ENCODE results near the gene CAMTA1.

The CAMTA1 gene

DNA sequence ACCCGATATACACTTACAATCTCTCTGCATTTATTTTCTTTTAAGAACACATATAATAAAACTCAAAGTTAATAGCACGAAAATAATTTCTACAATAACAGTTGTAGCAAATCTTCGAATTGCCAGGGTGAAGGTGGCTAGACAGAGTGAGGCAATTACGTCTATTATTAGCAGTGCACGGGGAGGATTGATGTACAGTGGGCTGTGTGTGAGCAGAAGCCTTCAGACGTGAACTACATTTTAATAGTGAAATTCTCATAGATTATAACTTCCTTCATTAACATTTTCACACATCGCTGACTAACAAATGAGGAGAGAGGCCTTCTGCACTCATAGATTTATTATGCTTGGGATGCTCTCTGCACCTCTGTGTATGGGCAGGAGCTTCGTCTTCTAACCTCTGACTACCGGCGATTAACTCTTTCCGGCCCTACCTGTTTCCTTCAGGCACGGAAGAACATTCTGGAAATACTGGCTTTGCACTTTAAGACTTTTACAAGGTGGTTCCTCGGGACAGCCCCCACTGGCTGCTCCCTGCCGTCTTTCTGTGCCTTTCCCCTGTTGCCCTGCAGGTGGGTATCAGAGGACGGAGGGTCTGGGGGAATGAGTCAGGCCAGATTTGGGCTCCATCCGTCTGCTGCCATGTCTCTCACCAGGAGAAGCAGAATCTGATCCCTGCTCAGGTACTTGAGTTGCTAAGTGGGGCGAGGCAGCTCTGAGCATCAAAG, 200.5 kb downstream of the CAMTA1 start:
- CTCF ChIA-PET = no interaction called here
- no peak for DNase-seq (ENCODE audit: extremely low spot score)
- POLR2A ChIA-PET = no interaction called here
- TF ChIP-seq ARNT (IDR thresholded peaks at IDR 0.05) (no peak), FOXA1 (IDR thresholded peaks at IDR 0.05) (no peak)

DNA sequence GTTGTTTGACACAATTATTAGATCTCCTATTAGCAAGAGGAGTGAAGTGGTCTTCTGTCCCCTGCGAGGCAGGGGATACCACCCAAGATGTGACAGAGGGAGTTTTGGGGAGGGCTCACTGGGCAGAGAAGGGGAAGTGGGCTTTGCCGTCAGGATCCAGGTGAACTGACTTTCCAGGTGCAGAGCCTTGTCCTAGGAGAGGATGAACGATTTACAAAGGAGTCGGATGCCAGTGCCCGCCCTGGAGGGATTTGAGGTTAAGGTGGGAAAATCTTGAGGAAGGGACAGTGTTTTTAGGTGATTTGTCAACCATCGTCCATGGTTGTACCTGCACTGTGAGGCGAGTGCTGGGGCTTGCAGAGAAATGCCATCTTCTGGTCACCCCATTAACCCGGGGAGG, 201.0 kb downstream of the CAMTA1 start:
- CTCF ChIA-PET = no interaction called here
- POLR2A ChIA-PET = no interaction called here
- no peak for DNase-seq (ENCODE audit: extremely low spot score)
- TF ChIP-seq FOXA1 (IDR thresholded peaks at IDR 0.05) (no peak), NFRKB (IDR thresholded peaks at IDR 0.05) (no peak), HDGF (IDR thresholded peaks at IDR 0.05; ENCODE audit: borderline replicate concordance) (no peak), ELF4 (IDR thresholded peaks at IDR 0.05) (no peak), ZNF384 (IDR thresholded peaks at IDR 0.05) (no peak), BHLHE40 (IDR thresholded peaks at IDR 0.05; ENCODE audit: borderline replicate concordance) (no peak), ARNT (IDR thresholded peaks at IDR 0.05) (no peak), LEF1 (IDR thresholded peaks at IDR 0.05; ENCODE audit: borderline replicate concordance) (no peak), FOXM1 (IDR thresholded peaks at IDR 0.05; ENCODE audit: borderline replicate concordance) (no peak), SP1 (IDR thresholded peaks at IDR 0.05) (no peak), CTBP1 (IDR thresholded peaks at IDR 0.05; ENCODE audit: borderline replicate concordance) (no peak), SUZ12 (IDR thresholded peaks at IDR 0.05) (no peak), L3MBTL2 (conservative IDR thresholded peaks at IDR 0.05) (no peak), TARDBP (IDR thresholded peaks at IDR 0.05) (no peak), FOXK2 (IDR thresholded peaks at IDR 0.05) (no peak)
- TF ChIP-seq, protein P1, sequence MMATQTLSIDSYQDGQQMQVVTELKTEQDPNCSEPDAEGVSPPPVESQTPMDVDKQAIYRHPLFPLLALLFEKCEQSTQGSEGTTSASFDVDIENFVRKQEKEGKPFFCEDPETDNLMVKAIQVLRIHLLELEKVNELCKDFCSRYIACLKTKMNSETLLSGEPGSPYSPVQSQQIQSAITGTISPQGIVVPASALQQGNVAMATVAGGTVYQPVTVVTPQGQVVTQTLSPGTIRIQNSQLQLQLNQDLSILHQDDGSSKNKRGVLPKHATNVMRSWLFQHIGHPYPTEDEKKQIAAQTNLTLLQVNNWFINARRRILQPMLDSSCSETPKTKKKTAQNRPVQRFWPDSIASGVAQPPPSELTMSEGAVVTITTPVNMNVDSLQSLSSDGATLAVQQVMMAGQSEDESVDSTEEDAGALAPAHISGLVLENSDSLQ (IDR thresholded peaks at IDR 0.05) = no peak

DNA sequence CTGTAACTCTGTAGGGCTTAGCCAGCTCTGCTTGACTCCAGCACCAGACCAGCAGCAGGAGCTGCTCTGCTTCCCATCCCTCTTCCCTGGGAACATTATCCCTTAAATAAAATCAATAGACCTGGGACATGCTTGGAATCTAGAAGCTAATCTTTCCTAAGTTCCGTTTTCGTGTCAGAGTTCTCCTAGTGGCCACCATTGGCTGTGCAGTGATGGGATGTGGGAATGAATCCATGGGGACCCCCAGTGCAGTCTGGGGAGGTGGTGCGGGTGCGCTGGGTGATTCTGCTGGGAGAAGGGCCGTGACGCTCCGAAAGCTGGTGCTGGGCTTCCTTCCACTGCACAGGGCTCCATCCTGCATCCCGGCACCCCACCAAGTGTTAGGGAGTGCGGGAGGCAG, 202.7 kb downstream of the CAMTA1 start:
- no peak for DNase-seq (ENCODE audit: extremely low spot score)
- POLR2A ChIA-PET = no interaction called here
- CTCF ChIA-PET = no interaction called here
- no peak for TF ChIP-seq HDGF (IDR thresholded peaks at IDR 0.05; ENCODE audit: borderline replicate concordance)
- TF ChIP-seq BHLHE40 (IDR thresholded peaks at IDR 0.05; ENCODE audit: borderline replicate concordance) = no peak
- TF ChIP-seq, protein P1 (IDR thresholded peaks at IDR 0.05) = no peak
- no peak for TF ChIP-seq FOXK2 (IDR thresholded peaks at IDR 0.05)
- no peak for TF ChIP-seq LEF1 (IDR thresholded peaks at IDR 0.05; ENCODE audit: borderline replicate concordance)
- no peak for TF ChIP-seq ZNF384 (IDR thresholded peaks at IDR 0.05)
- TF ChIP-seq FOXA1 (IDR thresholded peaks at IDR 0.05) = no peak
- no peak for TF ChIP-seq TARDBP (IDR thresholded peaks at IDR 0.05)
- TF ChIP-seq NFRKB (IDR thresholded peaks at IDR 0.05) = no peak
- no peak for TF ChIP-seq ELF4 (IDR thresholded peaks at IDR 0.05)
- TF ChIP-seq SUZ12 (IDR thresholded peaks at IDR 0.05) = no peak
- no peak for TF ChIP-seq SP1 (IDR thresholded peaks at IDR 0.05)
- TF ChIP-seq FOXM1 (IDR thresholded peaks at IDR 0.05; ENCODE audit: borderline replicate concordance) = no peak
- no peak for TF ChIP-seq ARNT (IDR thresholded peaks at IDR 0.05)
- TF ChIP-seq L3MBTL2 (conservative IDR thresholded peaks at IDR 0.05) = no peak

DNA sequence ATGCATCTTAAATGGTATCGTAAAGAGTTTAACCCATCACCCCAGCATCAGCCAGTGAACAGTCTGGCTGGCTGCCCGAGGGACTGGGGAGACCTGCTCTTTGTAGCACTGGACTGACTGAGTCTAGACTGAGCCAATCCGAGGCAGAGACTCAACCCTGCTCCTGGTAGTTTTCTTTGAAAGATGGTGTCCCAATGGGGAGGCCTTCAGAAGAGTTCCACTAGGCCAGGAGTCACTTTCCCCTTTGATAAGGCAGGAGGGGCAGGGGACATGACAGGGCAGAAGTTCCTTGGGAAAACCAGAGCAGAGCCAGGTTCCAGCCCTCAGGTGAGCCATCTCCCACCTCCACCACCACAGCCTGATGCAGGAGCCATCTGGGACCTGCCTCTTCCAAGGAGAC, 203.5 kb downstream of the CAMTA1 start:
- DNase-seq (ENCODE audit: extremely low spot score) = no peak
- ChIA-PET CTCF (no interaction called here), POLR2A (no interaction called here)
- TF ChIP-seq, protein P1 (IDR thresholded peaks at IDR 0.05) = no peak
- TF ChIP-seq CTBP1 (IDR thresholded peaks at IDR 0.05; ENCODE audit: borderline replicate concordance) (no peak), SUZ12 (IDR thresholded peaks at IDR 0.05) (no peak), HDGF (IDR thresholded peaks at IDR 0.05; ENCODE audit: borderline replicate concordance) (no peak), L3MBTL2 (conservative IDR thresholded peaks at IDR 0.05) (no peak), FOXA1 (IDR thresholded peaks at IDR 0.05) (no peak), TARDBP (IDR thresholded peaks at IDR 0.05) (no peak), FOXK2 (IDR thresholded peaks at IDR 0.05) (no peak), BHLHE40 (IDR thresholded peaks at IDR 0.05; ENCODE audit: borderline replicate concordance) (no peak), LEF1 (IDR thresholded peaks at IDR 0.05; ENCODE audit: borderline replicate concordance) (no peak), ZNF384 (IDR thresholded peaks at IDR 0.05) (no peak), ARNT (IDR thresholded peaks at IDR 0.05) (no peak), ELF4 (IDR thresholded peaks at IDR 0.05) (no peak), FOXM1 (IDR thresholded peaks at IDR 0.05; ENCODE audit: borderline replicate concordance) (no peak), SP1 (IDR thresholded peaks at IDR 0.05) (no peak), NFRKB (IDR thresholded peaks at IDR 0.05) (no peak)

DNA sequence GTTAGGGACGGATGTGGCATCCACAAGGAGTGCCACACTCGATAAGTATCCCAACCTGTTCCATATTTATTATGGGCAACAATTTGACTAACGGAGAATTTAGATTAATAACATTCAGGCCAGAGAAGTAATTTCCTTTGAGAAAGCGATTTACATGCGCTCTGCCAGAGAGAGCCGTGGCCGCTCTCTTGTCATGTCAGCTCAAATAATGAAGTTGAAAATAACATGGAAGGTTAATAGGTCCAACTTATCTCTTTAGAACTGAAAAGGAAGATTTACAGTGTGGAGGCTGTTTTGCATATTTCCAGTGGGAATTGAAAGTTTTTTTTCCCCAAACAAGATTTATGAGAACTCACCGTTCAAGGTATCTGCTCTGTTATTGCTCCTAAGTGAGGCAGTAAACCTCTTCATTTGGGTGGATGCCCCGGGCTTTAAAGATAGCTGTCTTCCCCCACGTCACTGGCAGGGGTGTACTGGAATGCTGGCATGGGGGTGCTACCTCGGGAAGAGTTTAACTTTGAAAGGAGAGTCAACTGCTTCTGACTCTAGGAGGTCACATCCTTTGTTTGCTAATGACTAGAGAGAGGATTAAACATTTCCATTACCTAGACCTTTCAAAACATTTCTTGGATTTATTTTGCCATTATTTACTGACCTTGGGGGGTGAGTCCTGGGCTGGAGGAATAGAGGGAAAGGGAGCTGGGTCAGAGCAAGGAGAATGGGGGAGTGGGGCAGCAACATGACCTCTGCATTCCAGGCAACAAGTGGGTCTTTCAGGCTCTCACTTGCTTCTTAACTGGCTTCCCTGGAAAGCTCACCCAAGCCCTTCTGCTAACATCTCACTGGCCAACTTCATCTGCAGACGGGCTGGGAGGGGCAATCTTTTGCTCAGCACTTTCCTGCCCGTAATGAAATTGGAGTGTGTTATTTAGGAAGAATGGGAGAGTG, 204.2 kb downstream of the CAMTA1 start:
- TF ChIP-seq ELF4 (IDR thresholded peaks at IDR 0.05) (no peak), HDGF (IDR thresholded peaks at IDR 0.05; ENCODE audit: borderline replicate concordance) (no peak), L3MBTL2 (conservative IDR thresholded peaks at IDR 0.05) (no peak), CTBP1 (IDR thresholded peaks at IDR 0.05; ENCODE audit: borderline replicate concordance) (no peak), TARDBP (IDR thresholded peaks at IDR 0.05) (no peak), FOXK2 (IDR thresholded peaks at IDR 0.05) (no peak), BHLHE40 (IDR thresholded peaks at IDR 0.05; ENCODE audit: borderline replicate concordance) (no peak), SP1 (IDR thresholded peaks at IDR 0.05) (no peak), LEF1 (IDR thresholded peaks at IDR 0.05; ENCODE audit: borderline replicate concordance) (no peak), SUZ12 (IDR thresholded peaks at IDR 0.05) (no peak), NFRKB (IDR thresholded peaks at IDR 0.05) (no peak), FOXA1 (IDR thresholded peaks at IDR 0.05) (no peak), ARNT (IDR thresholded peaks at IDR 0.05) (no peak), FOXM1 (IDR thresholded peaks at IDR 0.05; ENCODE audit: borderline replicate concordance) (no peak), ZNF384 (IDR thresholded peaks at IDR 0.05) (no peak)
- TF ChIP-seq, protein P1 (IDR thresholded peaks at IDR 0.05) = no peak
- POLR2A ChIA-PET = no interaction called here
- CTCF ChIA-PET = interaction anchor here (1.2 kb wide), 1 partner anchor 54 kb away, joined by 3 read pairs; no protein-coding TSS in a partner anchor
- no peak for DNase-seq (ENCODE audit: extremely low spot score)
